Stimulated activated CD4-positive, alpha-beta T cell treated with anti-CD3 and anti-CD28 coated beads, Interleukin-12 subunit alpha, Interleukin-12 subunit beta, amount 100 ng/mL, for 24 hours (primary cell): ENCODE data around the gene GTF2A1.
"Not testable (repeated sequence)": the region's sequence is repeated elsewhere in the genome, so short reads cannot be mapped to it uniquely, and the experiment has no call there.

Experiments used
- DNase-seq, 2 experiments: peaks; one replicate each; pipeline ENCODE4 v3.0.0-alpha.2; 2020; ENCODE audit warnings: low read depth in 2 of 2

Gene GTF2A1

GRCh38 chr14:81220830-81221578, at the start of gene GTF2A1:
Gene GTF2A1, minus strand, starts transcription at chr14:81220959. Its CDS starts 441 bp downstream, at chr14:81220518.
- DNase-seq: peak; percentile 84 to 85

DNA sequence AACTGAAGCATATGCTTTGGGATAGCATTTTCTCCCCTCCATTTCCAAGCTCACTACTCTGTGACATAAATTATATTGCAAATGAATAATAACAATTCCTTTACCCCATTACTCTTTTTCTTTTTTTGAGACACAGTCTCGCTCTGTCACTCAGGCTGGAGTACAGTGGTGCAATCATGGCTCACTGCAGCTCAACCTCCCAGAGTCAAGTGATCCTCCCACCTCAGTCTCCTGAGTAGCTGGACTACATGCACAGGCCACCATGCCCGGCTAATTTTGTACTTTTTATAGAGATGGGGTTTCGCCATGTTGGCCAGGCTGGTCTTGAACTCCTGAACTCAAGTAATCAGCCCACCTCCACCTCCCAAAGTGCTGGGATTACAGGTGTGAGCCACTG, 49.2 kb upstream of the GTF2A1 start:
- no peak for DNase-seq

- no peak for DNase-seq
Measured at GRCh38 chr14:81269100-81269978, 48.6 kb upstream of the GTF2A1 start.

DNA sequence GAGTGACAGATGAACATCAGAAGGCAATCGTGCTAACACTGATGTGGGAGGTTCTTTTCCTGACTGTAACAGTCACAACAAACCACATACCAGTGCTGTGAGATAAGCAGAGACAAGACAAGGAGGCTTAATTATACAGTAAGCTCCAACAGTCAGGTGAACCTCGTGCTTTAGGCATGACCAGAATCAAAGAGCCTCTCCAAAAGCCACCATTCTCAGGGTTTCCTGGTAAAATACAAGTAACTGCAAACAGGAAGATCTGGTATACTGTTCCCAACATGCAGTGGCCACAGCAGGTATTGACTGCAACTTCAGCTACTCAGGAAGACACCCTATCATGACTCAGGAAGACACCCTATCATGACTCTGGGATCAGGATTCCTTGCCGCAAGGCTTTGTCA, 47.3 kb upstream of the GTF2A1 start:
- no peak for DNase-seq

- DNase-seq: no peak
Measured at GRCh38 chr14:81265636-81266169, 44.9 kb upstream of the GTF2A1 start.

- no peak for DNase-seq
Measured at GRCh38 chr14:81264671-81265070, 43.9 kb upstream of the GTF2A1 start.

GRCh38 chr14:81263777-81264410, 43.1 kb upstream of the GTF2A1 start:
- no peak for DNase-seq

DNA sequence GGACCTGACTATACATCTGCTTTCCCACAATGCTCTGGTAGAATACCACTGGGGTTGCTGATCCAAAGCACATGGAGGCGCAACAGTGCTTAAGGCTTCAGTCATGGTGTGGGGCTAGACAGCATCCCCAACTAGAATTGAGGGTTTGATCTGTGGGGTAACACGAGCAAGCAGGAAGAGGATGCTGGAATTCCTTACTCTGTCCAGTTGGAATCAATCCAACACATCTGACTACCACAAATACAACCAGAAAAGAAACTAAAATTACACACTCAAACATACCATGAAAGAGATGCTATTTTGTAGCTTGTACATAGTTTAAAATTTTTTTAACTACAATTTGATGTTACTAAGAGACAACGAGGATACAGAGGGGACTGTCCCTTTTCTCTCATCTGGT, 40.4 kb upstream of the GTF2A1 start:
- no peak for DNase-seq

GRCh38 chr14:81260732-81261131, 40.0 kb upstream of the GTF2A1 start:
- DNase-seq: no peak

DNA sequence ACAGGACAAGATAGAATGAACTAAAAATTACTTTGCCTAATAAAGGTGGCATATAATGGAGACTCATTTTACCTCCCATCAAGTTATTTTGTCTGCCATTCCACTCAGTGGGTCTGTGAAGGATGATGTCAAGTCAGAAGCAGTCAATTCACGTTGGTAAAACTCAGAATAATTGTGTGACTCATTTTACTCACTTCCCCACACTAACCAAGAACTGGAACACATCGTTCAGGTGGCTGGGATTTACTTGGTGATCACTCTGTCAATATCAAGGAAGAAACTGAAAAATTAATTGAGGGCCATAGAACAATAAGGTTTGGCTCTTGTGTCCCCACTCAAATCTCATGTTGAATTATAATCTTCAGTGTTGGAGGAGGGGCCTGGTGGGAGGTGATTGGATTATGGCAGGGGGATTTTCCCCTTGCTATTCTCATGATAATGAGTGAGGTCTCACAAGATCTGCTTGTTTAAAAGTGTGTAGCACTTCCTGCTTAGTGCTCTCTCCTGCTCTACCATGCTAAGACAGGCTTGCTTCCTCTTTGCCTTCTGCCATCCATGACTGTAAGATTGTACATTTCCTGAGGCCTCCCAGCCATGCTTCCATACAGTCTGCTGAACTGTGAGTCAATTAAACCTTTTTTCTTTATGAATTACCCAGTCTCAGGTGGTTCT, 35.7 kb upstream of the GTF2A1 start:
- no peak for DNase-seq

DNA sequence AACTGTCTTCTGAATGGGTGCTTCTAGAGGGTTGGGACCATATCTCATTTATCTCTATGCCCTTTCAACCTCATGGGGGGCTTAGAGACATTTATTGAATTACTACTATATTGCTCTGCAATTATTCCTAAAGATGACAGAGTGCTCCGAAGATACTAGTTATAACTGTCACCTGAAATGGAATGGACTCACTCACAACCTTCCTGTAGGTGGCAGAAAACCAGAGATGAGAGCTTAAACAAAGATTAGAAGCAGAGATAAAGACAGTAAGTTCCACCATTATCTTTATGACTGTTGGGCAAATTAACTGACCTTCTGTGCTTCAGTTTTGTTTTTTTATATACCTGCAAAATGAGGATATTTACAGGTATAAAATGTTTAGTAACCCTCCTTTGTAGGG, 31.5 kb upstream of the GTF2A1 start:
- DNase-seq: no peak

- DNase-seq: no peak
Measured at GRCh38 chr14:81247271-81247766, 26.6 kb upstream of the GTF2A1 start.

DNA sequence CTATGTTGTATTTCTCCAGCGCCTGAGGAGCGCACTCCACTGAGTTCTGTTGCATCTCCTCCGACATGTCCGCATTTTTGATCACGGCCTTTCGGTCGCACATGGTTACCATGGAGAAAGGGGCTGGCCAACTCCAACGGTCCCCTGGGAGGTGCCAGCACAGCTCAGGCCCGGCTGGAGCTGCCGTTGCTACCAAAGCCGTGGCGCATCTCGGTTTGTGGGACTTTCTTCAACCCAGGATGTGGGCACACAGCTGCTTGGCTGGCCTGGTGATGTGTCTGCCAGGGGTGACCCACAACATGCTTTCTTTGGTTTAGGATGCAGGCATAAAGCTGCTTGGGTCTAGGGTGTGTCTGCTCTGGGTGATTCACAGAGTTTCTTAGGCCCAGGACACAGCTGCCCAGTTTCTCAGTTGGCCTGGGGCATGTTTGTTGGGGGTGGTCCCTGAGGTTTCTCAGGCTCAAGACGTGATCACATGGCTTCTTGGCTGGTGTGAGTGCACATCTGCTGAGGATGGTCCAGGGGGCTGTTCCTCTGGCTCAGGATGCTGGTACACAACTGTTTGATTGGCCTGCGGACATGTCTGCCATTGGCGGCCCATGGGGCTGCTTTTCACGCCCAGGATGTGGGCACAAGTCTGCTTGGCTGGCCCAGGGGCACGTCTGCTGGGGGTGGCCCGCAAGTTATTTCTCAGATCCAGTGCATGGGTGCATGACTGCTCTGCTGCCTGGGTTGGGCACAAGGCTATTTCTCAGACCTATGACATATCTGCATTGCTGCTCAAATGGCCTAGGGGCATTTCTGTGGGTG, 25.9 kb upstream of the GTF2A1 start:
- DNase-seq: no peak

- no peak for DNase-seq
Measured at GRCh38 chr14:81245771-81246170, 25.0 kb upstream of the GTF2A1 start.

GRCh38 chr14:81244431-81244830, 23.7 kb upstream of the GTF2A1 start:
- DNase-seq: not testable (repeated sequence)

DNA sequence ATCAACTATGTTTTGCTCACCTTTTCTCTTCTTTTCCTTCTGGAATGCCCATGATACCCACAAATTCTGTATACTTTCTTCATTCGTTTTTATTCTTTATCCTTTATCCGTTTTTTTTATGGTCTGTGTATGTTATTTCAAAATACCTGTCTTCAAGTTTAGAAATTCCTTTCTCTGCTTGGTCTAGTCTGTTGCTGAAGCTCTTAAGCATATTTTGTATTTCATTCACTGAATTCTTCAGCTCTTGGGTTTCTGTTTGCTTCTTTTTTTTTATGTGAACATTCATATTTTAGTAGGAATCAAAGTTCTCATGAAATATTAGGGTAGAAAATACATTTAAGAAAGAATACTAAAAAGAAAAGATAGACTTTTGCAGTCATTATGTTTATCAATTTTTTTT, 22.7 kb upstream of the GTF2A1 start:
- no peak for DNase-seq

GRCh38 chr14:81236849-81237248, 16.1 kb upstream of the GTF2A1 start:
- not testable (repeated sequence) for DNase-seq

DNA sequence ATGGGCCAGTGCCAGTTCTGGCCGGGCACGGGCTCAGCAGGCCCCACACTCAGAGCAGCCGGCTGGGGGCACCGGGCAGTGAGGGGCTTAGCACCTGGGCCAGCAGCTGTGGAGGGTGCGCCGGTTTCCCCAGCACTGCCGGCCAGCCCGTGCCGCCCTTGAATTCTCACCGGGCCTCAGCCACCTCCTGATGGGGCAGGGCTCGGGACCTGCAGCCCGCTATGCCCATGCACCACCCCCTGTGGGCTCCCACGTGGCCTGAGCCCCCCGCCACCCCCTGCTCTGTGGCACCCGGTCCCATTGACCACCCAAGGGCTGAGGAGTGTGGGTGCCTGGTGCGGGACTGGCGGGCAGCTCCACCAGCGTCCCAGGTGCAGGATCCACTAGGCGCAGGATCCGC, 15.4 kb upstream of the GTF2A1 start:
- no peak for DNase-seq

GRCh38 chr14:81235096-81235495, 14.3 kb upstream of the GTF2A1 start:
- DNase-seq: no peak

DNA sequence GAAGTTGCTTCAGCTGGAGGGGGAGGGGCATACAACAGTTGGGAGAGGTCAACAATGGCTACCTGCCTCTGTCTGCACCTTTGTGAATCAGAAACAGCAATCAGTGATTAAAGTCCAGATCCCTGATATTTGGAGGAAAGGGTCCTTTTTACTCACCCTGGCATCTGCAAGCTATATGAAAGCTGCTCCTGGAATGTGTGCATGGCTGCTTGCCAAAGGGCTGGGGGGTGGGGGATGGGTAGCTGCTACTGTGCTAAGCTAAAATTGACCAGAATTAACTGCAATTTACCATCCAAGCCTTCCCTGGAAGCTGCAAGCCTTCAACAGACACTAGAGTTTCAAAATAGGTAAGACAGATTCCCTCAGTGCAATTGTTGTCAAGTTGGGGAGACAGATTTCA, 13.5 kb upstream of the GTF2A1 start:
- DNase-seq: no peak

- DNase-seq: no peak
Measured at GRCh38 chr14:81233615-81234014, 12.9 kb upstream of the GTF2A1 start.
